Measurements from ENCODE around the gene RHBDF2. TPM values are rescaled to one million over a fixed set of nuclear protein-coding genes. Genes with fewer than 3 reads are reported as not detected.

The RHBDF2 gene
- total RNA-seq, 1 experiment from 2014 or later, result 33.0 TPM

GRCh38 chr17:76474894-76475293 lies 26.3 kb downstream of the RHBDF2 start:
- no peak for TF ChIP-seq ZNF263 (CRISPR knock-in tag; IDR thresholded peaks at IDR 0.05; ENCODE audit: low read depth)
- no peak for TF ChIP-seq ZNF121 (CRISPR knock-in tag; IDR thresholded peaks at IDR 0.05)
- no peak for TF ChIP-seq ZNF317 (CRISPR knock-in tag; IDR thresholded peaks at IDR 0.05; ENCODE audit: borderline replicate concordance, low read depth)
- TF ChIP-seq CREM (CRISPR knock-in tag; IDR thresholded peaks at IDR 0.05), result no peak
- no peak for TF ChIP-seq ZNF396 (CRISPR knock-in tag; IDR thresholded peaks at IDR 0.05; ENCODE audit: borderline replicate concordance)
- TF ChIP-seq SP1 (CRISPR knock-in tag; conservative IDR thresholded peaks at IDR 0.05), result no peak
- TF ChIP-seq ATF6 (CRISPR knock-in tag; IDR thresholded peaks at IDR 0.05), result no peak
- TF ChIP-seq IRF2 (CRISPR knock-in tag; IDR thresholded peaks at IDR 0.05; ENCODE audit: borderline replicate concordance, low read depth), result no peak
- no peak for TF ChIP-seq ZNF138 (CRISPR knock-in tag; conservative IDR thresholded peaks at IDR 0.05)
- no peak for TF ChIP-seq ZNF512 (CRISPR knock-in tag; IDR thresholded peaks at IDR 0.05; ENCODE audit: borderline replicate concordance)
- no peak for ATAC-seq
- Mint-ChIP-seq H3K27ac (no peak overlapping the region), H3K36me3 (peaks cover 4% of the 10 kb centered on the region; the same call in 1 of the 2 replicates), H3K27me3 (ENCODE audit: low read depth) (no peaks in the 10 kb centered on the region), H3K9me3 (no peaks in the 10 kb centered on the region), H3K4me1 (no peaks in the 10 kb centered on the region), H3K4me3 (no peak overlapping the region)
- CTCF ChIA-PET, result interaction anchor here (0.7 to 1.4 kb wide), 4 partner anchors 16 to 48 kb away, joined by 3 to 7 read pairs (median 4); partner anchors contain the start of gene RHBDF2
- DNase-seq (ENCODE audit: low spot score), result no peak
- POLR2A ChIA-PET, result interaction anchor here (0.6 kb wide), 1 partner anchor 293 kb away, joined by 3 read pairs; no protein-coding TSS in a partner anchor

GRCh38 chr17:76474238-76474637 lies 27.0 kb downstream of the RHBDF2 start:
- Mint-ChIP-seq H3K27me3 (ENCODE audit: low read depth) (no peaks in the 10 kb centered on the region), H3K9me3 (no peaks in the 10 kb centered on the region), H3K4me3 (no peak overlapping the region), H3K4me1 (no peaks in the 10 kb centered on the region), H3K27ac (no peak overlapping the region), H3K36me3 (peaks cover 4% of the 10 kb centered on the region; the same call in 1 of the 2 replicates)
- ATAC-seq, result no peak
- no peak for DNase-seq (ENCODE audit: low spot score)
- POLR2A ChIA-PET, result no interaction called here
- CTCF ChIA-PET, result interaction anchor here (1.1 to 1.4 kb wide), 2 partner anchors 19 to 27 kb away, joined by 4 to 7 read pairs; partner anchors contain the start of gene RHBDF2
- TF ChIP-seq ZBTB43 (CRISPR knock-in tag; IDR thresholded peaks at IDR 0.05), result no peak
- no peak for TF ChIP-seq SMAD3 (CRISPR knock-in tag; IDR thresholded peaks at IDR 0.05; ENCODE audit: borderline replicate concordance)
- TF ChIP-seq E2F1 (CRISPR knock-in tag; IDR thresholded peaks at IDR 0.05), result no peak
- TF ChIP-seq AR (CRISPR knock-in tag; IDR thresholded peaks at IDR 0.05), result no peak
- no peak for TF ChIP-seq CDX4 (CRISPR knock-in tag; IDR thresholded peaks at IDR 0.05; ENCODE audit: borderline replicate concordance)
- no peak for TF ChIP-seq RELA (CRISPR knock-in tag; IDR thresholded peaks at IDR 0.05; ENCODE audit: borderline replicate concordance)
- TF ChIP-seq USF2 (CRISPR knock-in tag; IDR thresholded peaks at IDR 0.05), result no peak
- no peak for TF ChIP-seq MAX (CRISPR knock-in tag; IDR thresholded peaks at IDR 0.05)
- no peak for TF ChIP-seq HMGXB4 (CRISPR knock-in tag; IDR thresholded peaks at IDR 0.05)
- no peak for TF ChIP-seq SMAD4 (CRISPR knock-in tag; IDR thresholded peaks at IDR 0.05)
- TF ChIP-seq SP1 (CRISPR knock-in tag; conservative IDR thresholded peaks at IDR 0.05), result no peak
- TF ChIP-seq MXD4 (CRISPR knock-in tag; IDR thresholded peaks at IDR 0.05; ENCODE audit: borderline replicate concordance), result no peak
- TF ChIP-seq ZNF232 (CRISPR knock-in tag; IDR thresholded peaks at IDR 0.05), result no peak
- no peak for TF ChIP-seq EMX1 (CRISPR knock-in tag; IDR thresholded peaks at IDR 0.05)

Data from WTC11 (cell line).